ENCODE results near the gene KIF21A.

Gene KIF21A

GRCh38 chr12:39435531-39435930 lies 7.4 kb downstream of the KIF21A start:
- DNase-seq: no peak

- no peak for DNase-seq
These were observed 11.1 kb downstream of the KIF21A start for GRCh38 chr12:39431797-39432196.

GRCh38 chr12:39431002-39431796 lies 11.7 kb downstream of the KIF21A start:
- DNase-seq: no peak

GRCh38 chr12:39429809-39430208 lies 13.1 kb downstream of the KIF21A start:
- DNase-seq: no peak

GRCh38 chr12:39427360-39427808 lies 15.5 kb downstream of the KIF21A start:
- no peak for DNase-seq

- no peak for DNase-seq
These were observed 16.2 kb downstream of the KIF21A start for GRCh38 chr12:39426636-39427240.

GRCh38 chr12:39420043-39420442 lies 22.9 kb downstream of the KIF21A start:
- no peak for DNase-seq

GRCh38 chr12:39419471-39419870 lies 23.4 kb downstream of the KIF21A start:
- DNase-seq: no peak

- no peak for DNase-seq
These were observed 25.0 kb downstream of the KIF21A start for GRCh38 chr12:39417916-39418315.

- DNase-seq: no peak
These were observed 28.8 kb downstream of the KIF21A start for GRCh38 chr12:39413836-39414771.

GRCh38 chr12:39412210-39412609 lies 30.7 kb downstream of the KIF21A start:
- no peak for DNase-seq

- no peak for DNase-seq
These were observed 36.7 kb downstream of the KIF21A start for GRCh38 chr12:39406262-39406661.

- no peak for DNase-seq
These were observed 37.3 kb downstream of the KIF21A start for GRCh38 chr12:39405580-39405979.

GRCh38 chr12:39404000-39404399 lies 38.9 kb downstream of the KIF21A start:
- no peak for DNase-seq

- DNase-seq: no peak
These were observed 39.5 kb downstream of the KIF21A start for GRCh38 chr12:39403376-39403775.

GRCh38 chr12:39402922-39403321 lies 40.0 kb downstream of the KIF21A start:
- no peak for DNase-seq

- DNase-seq: no peak
These were observed 41.5 kb downstream of the KIF21A start for GRCh38 chr12:39401459-39401858.

- DNase-seq: no peak
These were observed 47.1 kb downstream of the KIF21A start for GRCh38 chr12:39395866-39396265.

- no peak for DNase-seq
These were observed 49.0 kb downstream of the KIF21A start for GRCh38 chr12:39393890-39394289.

GRCh38 chr12:39393179-39393578 lies 49.7 kb downstream of the KIF21A start:
- no peak for DNase-seq

GRCh38 chr12:39392154-39392925 lies 50.6 kb downstream of the KIF21A start:
- no peak for DNase-seq

- DNase-seq: no peak
These were observed 52.2 kb downstream of the KIF21A start for GRCh38 chr12:39390752-39391151.

Measured in activated gamma-delta T cell treated with Interleukin-2 at 50 U/mL for 16 hours (primary cell).